ENCODE measurements around the gene PALS2. TPM values are rescaled to one million over a fixed set of nuclear protein-coding genes. Genes with fewer than 3 reads are reported as not detected.

The PALS2 gene
- total RNA-seq, 1 experiment from 2014 or later, result 64.6 TPM

- H3K36me3 Mint-ChIP-seq, result no peaks in the 10 kb centered on the region
- H3K4me1 Mint-ChIP-seq, result peaks cover 60% of the 10 kb centered on the region
- no peak for TF ChIP-seq AFF4 (CRISPR knock-in tag; IDR thresholded peaks at IDR 0.05; ENCODE audit: borderline replicate concordance)
- TF ChIP-seq, protein P1, sequence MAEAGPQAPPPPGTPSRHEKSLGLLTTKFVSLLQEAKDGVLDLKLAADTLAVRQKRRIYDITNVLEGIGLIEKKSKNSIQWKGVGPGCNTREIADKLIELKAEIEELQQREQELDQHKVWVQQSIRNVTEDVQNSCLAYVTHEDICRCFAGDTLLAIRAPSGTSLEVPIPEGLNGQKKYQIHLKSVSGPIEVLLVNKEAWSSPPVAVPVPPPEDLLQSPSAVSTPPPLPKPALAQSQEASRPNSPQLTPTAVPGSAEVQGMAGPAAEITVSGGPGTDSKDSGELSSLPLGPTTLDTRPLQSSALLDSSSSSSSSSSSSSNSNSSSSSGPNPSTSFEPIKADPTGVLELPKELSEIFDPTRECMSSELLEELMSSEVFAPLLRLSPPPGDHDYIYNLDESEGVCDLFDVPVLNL (CRISPR knock-in tag; IDR thresholded peaks at IDR 0.05; ENCODE audit: borderline replicate concordance, low read depth), result no peak
- TF ChIP-seq ZNF232 (CRISPR knock-in tag; IDR thresholded peaks at IDR 0.05), result no peak
- no peak for TF ChIP-seq OVOL2 (CRISPR knock-in tag; IDR thresholded peaks at IDR 0.05; ENCODE audit: borderline replicate concordance)
- TF ChIP-seq NFYB (CRISPR knock-in tag; conservative IDR thresholded peaks at IDR 0.05; ENCODE audit: low read depth), result no peak
- no peak for TF ChIP-seq JUN (CRISPR knock-in tag; IDR thresholded peaks at IDR 0.05)
- no peak for TF ChIP-seq TP53 (CRISPR knock-in tag; IDR thresholded peaks at IDR 0.05)
- no peak for TF ChIP-seq NFATC4 (CRISPR knock-in tag; IDR thresholded peaks at IDR 0.05)
- no peak for TF ChIP-seq ELF4 (CRISPR knock-in tag; IDR thresholded peaks at IDR 0.05; ENCODE audit: low read depth)
- H3K27ac Mint-ChIP-seq, result no peak overlapping the region
- no peak for ATAC-seq
- CTCF ChIA-PET, result interaction anchor here (1.3 kb wide), 1 partner anchor 253 kb away, joined by 3 read pairs; no protein-coding TSS in a partner anchor
- POLR2A ChIA-PET, result no interaction called here
- peaks cover 25% of the 10 kb centered on the region for H3K27me3 Mint-ChIP-seq (ENCODE audit: low read depth)
- no peaks in the 10 kb centered on the region for H3K9me3 Mint-ChIP-seq
- DNase-seq (ENCODE audit: low spot score), result no peak
- H3K4me3 Mint-ChIP-seq, result peak overlapping the region; percentile 77
These were observed 1.2 kb upstream of the PALS2 start for GRCh38 chr7:24572016-24572392.

DNA sequence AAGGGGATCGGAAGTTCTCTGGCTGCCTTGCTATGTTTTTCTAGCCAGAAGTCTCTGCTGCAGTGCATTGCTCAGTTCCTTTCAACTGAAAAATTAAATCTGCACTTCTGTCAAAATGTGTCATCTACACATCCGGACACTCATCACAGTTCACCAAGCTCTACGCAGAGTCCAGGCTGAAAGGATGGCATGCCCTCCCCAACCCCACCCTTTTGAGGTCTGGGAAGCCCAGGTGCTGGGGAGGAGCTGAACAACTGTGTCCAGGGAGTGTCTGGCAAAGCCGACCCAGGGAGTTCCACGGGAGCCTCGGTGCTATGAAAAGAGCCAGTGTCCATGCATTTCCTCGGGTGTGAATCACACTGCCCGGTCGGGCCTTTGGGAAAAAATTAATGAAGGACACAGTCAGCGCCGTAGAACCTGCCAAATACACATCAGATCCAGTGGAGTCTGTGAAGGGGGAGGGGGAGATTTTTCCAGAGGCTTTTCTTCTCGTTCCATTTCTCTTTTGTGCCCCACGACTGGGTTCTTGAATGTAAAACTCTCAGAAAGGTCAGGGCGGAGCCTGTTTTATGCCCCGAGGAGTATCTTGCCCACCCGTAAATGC lies 757 bp upstream of the PALS2 start:
- peak overlapping the region; percentile 77 for H3K4me3 Mint-ChIP-seq
- no peaks in the 10 kb centered on the region for H3K36me3 Mint-ChIP-seq
- peaks cover 25% of the 10 kb centered on the region for H3K27me3 Mint-ChIP-seq (ENCODE audit: low read depth)
- H3K9me3 Mint-ChIP-seq, result no peaks in the 10 kb centered on the region
- peaks cover 61% of the 10 kb centered on the region for H3K4me1 Mint-ChIP-seq
- H3K27ac Mint-ChIP-seq, result no peak overlapping the region
- ChIA-PET CTCF (interaction anchor here (1.1 to 1.3 kb wide), 2 partner anchors 15 to 254 kb away, joined by 3 read pairs; no protein-coding TSS in a partner anchor), POLR2A (interaction anchor here (0.7 to 0.9 kb wide), 2 partner anchors 138 to 254 kb away, joined by 3 read pairs; no protein-coding TSS in a partner anchor)
- ATAC-seq (no peak; the same call in 1 of the 2 replicates), DNase-seq (ENCODE audit: low spot score) (no peak)
- TF ChIP-seq CBFB (CRISPR knock-in tag; IDR thresholded peaks at IDR 0.05; ENCODE audit: low read depth), result no peak
- TF ChIP-seq ZNF671 (CRISPR knock-in tag; IDR thresholded peaks at IDR 0.05), result no peak
- no peak for TF ChIP-seq CTCF (IDR thresholded peaks at IDR 0.05)
- no peak for TF ChIP-seq TEAD1 (CRISPR knock-in tag; IDR thresholded peaks at IDR 0.05)
- TF ChIP-seq CREB1 (CRISPR knock-in tag; IDR thresholded peaks at IDR 0.05), result no peak
- TF ChIP-seq AR (CRISPR knock-in tag; IDR thresholded peaks at IDR 0.05), result no peak
- no peak for TF ChIP-seq ZNF512 (CRISPR knock-in tag; IDR thresholded peaks at IDR 0.05; ENCODE audit: borderline replicate concordance)
- TF ChIP-seq JAZF1 (CRISPR knock-in tag; IDR thresholded peaks at IDR 0.05), result no peak
- TF ChIP-seq, protein P2, sequence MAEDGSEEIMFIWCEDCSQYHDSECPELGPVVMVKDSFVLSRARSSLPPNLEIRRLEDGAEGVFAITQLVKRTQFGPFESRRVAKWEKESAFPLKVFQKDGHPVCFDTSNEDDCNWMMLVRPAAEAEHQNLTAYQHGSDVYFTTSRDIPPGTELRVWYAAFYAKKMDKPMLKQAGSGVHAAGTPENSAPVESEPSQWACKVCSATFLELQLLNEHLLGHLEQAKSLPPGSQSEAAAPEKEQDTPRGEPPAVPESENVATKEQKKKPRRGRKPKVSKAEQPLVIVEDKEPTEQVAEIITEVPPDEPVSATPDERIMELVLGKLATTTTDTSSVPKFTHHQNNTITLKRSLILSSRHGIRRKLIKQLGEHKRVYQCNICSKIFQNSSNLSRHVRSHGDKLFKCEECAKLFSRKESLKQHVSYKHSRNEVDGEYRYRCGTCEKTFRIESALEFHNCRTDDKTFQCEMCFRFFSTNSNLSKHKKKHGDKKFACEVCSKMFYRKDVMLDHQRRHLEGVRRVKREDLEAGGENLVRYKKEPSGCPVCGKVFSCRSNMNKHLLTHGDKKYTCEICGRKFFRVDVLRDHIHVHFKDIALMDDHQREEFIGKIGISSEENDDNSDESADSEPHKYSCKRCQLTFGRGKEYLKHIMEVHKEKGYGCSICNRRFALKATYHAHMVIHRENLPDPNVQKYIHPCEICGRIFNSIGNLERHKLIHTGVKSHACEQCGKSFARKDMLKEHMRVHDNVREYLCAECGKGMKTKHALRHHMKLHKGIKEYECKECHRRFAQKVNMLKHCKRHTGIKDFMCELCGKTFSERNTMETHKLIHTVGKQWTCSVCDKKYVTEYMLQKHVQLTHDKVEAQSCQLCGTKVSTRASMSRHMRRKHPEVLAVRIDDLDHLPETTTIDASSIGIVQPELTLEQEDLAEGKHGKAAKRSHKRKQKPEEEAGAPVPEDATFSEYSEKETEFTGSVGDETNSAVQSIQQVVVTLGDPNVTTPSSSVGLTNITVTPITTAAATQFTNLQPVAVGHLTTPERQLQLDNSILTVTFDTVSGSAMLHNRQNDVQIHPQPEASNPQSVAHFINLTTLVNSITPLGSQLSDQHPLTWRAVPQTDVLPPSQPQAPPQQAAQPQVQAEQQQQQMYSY (CRISPR knock-in tag; IDR thresholded peaks at IDR 0.05), result no peak
- TF ChIP-seq, protein P3, sequence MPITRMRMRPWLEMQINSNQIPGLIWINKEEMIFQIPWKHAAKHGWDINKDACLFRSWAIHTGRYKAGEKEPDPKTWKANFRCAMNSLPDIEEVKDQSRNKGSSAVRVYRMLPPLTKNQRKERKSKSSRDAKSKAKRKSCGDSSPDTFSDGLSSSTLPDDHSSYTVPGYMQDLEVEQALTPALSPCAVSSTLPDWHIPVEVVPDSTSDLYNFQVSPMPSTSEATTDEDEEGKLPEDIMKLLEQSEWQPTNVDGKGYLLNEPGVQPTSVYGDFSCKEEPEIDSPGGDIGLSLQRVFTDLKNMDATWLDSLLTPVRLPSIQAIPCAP (CRISPR knock-in tag; IDR thresholded peaks at IDR 0.05), result no peak

All from WTC11 (cell line).